GM23338 (cell line): ENCODE data around the gene ADAT3. TPM values are rescaled to one million over a fixed set of nuclear protein-coding genes. Genes with fewer than 3 reads are reported as not detected.
A peak's percentile ranks its signal among the peaks of the same experiment; 100 is the strongest.

Source experiments
- ATAC-seq: fragments of 200-7000 bp; cut with Tn5 transposase; 3 replicates; pipeline ENCODE4 v1.9.1; 2020
- DNase-seq: peaks from one replicate; pipeline ENCODE4 v3.0.0-alpha.2; 2015; ENCODE audit warnings: low spot score
- H2AFZ ChIP-seq: fragments of 200-600 bp; sonication (generic); 2 replicates; pipeline ENCODE4 v1.8.0; 2016; ENCODE audit warnings: antibody characterized with exemption, mild to moderate bottlenecking, moderate library complexity
- H3F3A ChIP-seq: fragments of 200-600 bp; sonication (generic); replicated peaks from 2 replicates; pipeline ENCODE4 v1.8.0; 2017; ENCODE audit warnings: antibody characterized with exemption, mixed run types, low read depth
- H3K27ac ChIP-seq: fragments of 200-600 bp; sonication (generic); 2 replicates; pipeline ENCODE4 v1.6.1; 2016; ENCODE audit warnings: low read depth
- H3K27me3 ChIP-seq: fragments of 200-600 bp; sonication (generic); 2 replicates; pipeline ENCODE4 v1.8.0; 2016; ENCODE audit warnings: mild to moderate bottlenecking, mixed run types, moderate library complexity; ENCODE audit not compliant: insufficient read depth
- H3K36me3 ChIP-seq: fragments of 200-600 bp; sonication (generic); 2 replicates; pipeline ENCODE4 v1.8.0; 2016; ENCODE audit warnings: mild to moderate bottlenecking; ENCODE audit not compliant: insufficient read depth
- H3K4me1 ChIP-seq: fragments of 200-600 bp; sonication (generic); 2 replicates; pipeline ENCODE4 v1.8.0; 2016; ENCODE audit warnings: mild to moderate bottlenecking, moderate library complexity; ENCODE audit not compliant: insufficient read depth
- H3K4me2 ChIP-seq: fragments of 200-600 bp; sonication (generic); 2 replicates; pipeline ENCODE4 v1.7.1; 2017; ENCODE audit warnings: mixed run types
- H3K4me3 ChIP-seq: fragments of 200-600 bp; sonication (generic); 2 replicates; pipeline ENCODE4 v1.6.1; 2016; ENCODE audit warnings: mixed run types
- H3K79me2 ChIP-seq: fragments of 200-600 bp; sonication (generic); replicated peaks from 2 replicates; pipeline ENCODE4 v1.8.0; 2017; ENCODE audit warnings: mild to moderate bottlenecking; ENCODE audit not compliant: insufficient read depth
- H3K9me2 ChIP-seq: fragments of 200-600 bp; sonication (generic); 2 replicates; pipeline ENCODE4 v1.8.0; 2017; ENCODE audit not compliant: insufficient read depth
- H4K20me1 ChIP-seq: fragments of 200-600 bp; sonication (generic); replicated peaks from 2 replicates; pipeline ENCODE4 v1.8.0; 2017; ENCODE audit warnings: mild to moderate bottlenecking; ENCODE audit not compliant: insufficient read depth
- H3K27ac Mint-ChIP-seq: 2 replicates; pipeline ENCODE4 v1.8.0; 2020; ENCODE audit warnings: inconsistent platforms, mild to moderate bottlenecking, moderate library complexity, mixed read lengths
- H3K27me3 Mint-ChIP-seq: 3 replicates; pipeline ENCODE4 v1.8.0; 2022; ENCODE audit warnings: low read depth, mild to moderate bottlenecking, moderate library complexity, mixed read lengths, inconsistent platforms; ENCODE audit not compliant: insufficient read depth, poor library complexity
- H3K36me3 Mint-ChIP-seq: 3 replicates; pipeline ENCODE4 v1.8.0; 2021; ENCODE audit warnings: low read depth, mild to moderate bottlenecking, inconsistent platforms, moderate library complexity, mixed read lengths
- H3K4me1 Mint-ChIP-seq: 3 replicates; pipeline ENCODE4 v1.8.0; 2020; ENCODE audit warnings: mild to moderate bottlenecking, inconsistent platforms, mixed read lengths
- H3K4me3 Mint-ChIP-seq: 3 replicates; pipeline ENCODE4 v1.8.0; 2021; ENCODE audit warnings: moderate library complexity, mild to moderate bottlenecking, inconsistent platforms, mixed read lengths
- H3K9me3 Mint-ChIP-seq: 3 replicates; pipeline ENCODE4 v1.8.0; 2020; ENCODE audit warnings: moderate library complexity, mild to moderate bottlenecking, inconsistent platforms, mixed read lengths
- ETS1 ChIP-seq: IDR thresholded peaks from 2 replicates; pipeline ENCODE4 v1.6.1; 2016; ENCODE audit warnings: antibody characterized with exemption
- EZH2 ChIP-seq: fragments of 200-600 bp; sonication (generic); IDR thresholded peaks from one replicate; pipeline ENCODE4 v1.8.0; 2017; ENCODE audit warnings: antibody characterized with exemption, mild to moderate bottlenecking, low read depth; ENCODE audit not compliant: unreplicated experiment
- JUNB ChIP-seq: IDR thresholded peaks from one replicate; pipeline ENCODE4 v1.6.1; 2016; ENCODE audit warnings: antibody characterized with exemption; ENCODE audit not compliant: unreplicated experiment
- POLR2AphosphoS5 ChIP-seq: IDR thresholded peaks from 2 replicates; pipeline ENCODE4 v1.6.1; 2016; ENCODE audit warnings: antibody characterized with exemption, low read depth
- STAT1 ChIP-seq: IDR thresholded peaks from one replicate; pipeline ENCODE4 v1.6.1; 2016; ENCODE audit warnings: antibody characterized with exemption; ENCODE audit not compliant: unreplicated experiment
- ZNF114 ChIP-seq: fragments of 250-450 bp; sonication (Bioruptor Pico); IDR thresholded peaks from 2 replicates; pipeline ENCODE4 v1.5.0; 2020; ENCODE audit warnings: mild to moderate bottlenecking, moderate library complexity
- ZNF331 ChIP-seq: fragments of 250-450 bp; sonication (Bioruptor Pico); IDR thresholded peaks from 2 replicates; pipeline ENCODE4 v1.5.0; 2020; ENCODE audit warnings: low read depth, mild to moderate bottlenecking, moderate library complexity
- ZNF462 ChIP-seq: fragments of 250-450 bp; sonication (Bioruptor Pico); IDR thresholded peaks from 2 replicates; pipeline ENCODE4 v1.5.0; 2020; ENCODE audit warnings: mild to moderate bottlenecking, moderate library complexity
- polyA plus RNA-seq: library from polyadenylated mRNA; unstranded; fragments of >200 nt; fragmentation: Nextera tagmentation; extraction: Ambion mirVana; gene quantifications from 2 replicates; pipeline ENCODE4 v1.2.1, GENCODE V29; 2016
- total RNA-seq: library from RNA; depleted of rRNA; stranded (reverse); fragments of >200 nt; shearing (Covaris generic); gene quantifications from 2 replicates; pipeline ENCODE4 v1.2.3, GENCODE V29; 2014
- TF ChIP-seq, protein P1 (sequence below): IDR thresholded peaks from one replicate; pipeline ENCODE4 v1.6.1; 2018; ENCODE audit warnings: antibody characterized with exemption; ENCODE audit not compliant: unreplicated experiment

The ADAT3 gene
- total and polyA plus RNA-seq, 2 experiments from 2014 or later = 7.9 to 12.4 TPM

- TF ChIP-seq ETS1 = no peak
- TF ChIP-seq JUNB = no peak
- TF ChIP-seq EZH2 = no peak
- TF ChIP-seq POLR2AphosphoS5 = no peak
Observed at GRCh38 chr19:1861599-1862031, 43.6 kb upstream of the ADAT3 start (continued).

- DNase-seq (no peak), ATAC-seq (no peak)
- Histone ChIP-seq H3K36me3 (no peaks in the 10 kb centered on the region), H3K4me3 (peak overlapping the region; percentile 94), H3K27ac (no peak overlapping the region), H4K20me1 (peaks cover 21% of the 10 kb centered on the region; the same call in 1 of the 2 replicates), H2AFZ (no peak overlapping the region), H3K27me3 (peaks cover 16% of the 10 kb centered on the region), H3F3A (0 out of 2 replicates have a peak, but pooled peaks cover 4% of the 10 kb centered on the region), H3K4me2 (peak overlapping the region; percentile 98), H3K4me1 (peaks cover 48% of the 10 kb centered on the region), H3K79me2 (peaks cover 51% of the 10 kb centered on the region), H3K9me2 (no peaks in the 10 kb centered on the region)
- TF ChIP-seq STAT1 = no peak
- TF ChIP-seq POLR2AphosphoS5 = no peak
- no peak for TF ChIP-seq JUNB
- no peak for TF ChIP-seq ZNF114 (CRISPR knock-in tag)
- TF ChIP-seq ZNF462 (CRISPR knock-in tag) = no peak
- TF ChIP-seq, protein P1, sequence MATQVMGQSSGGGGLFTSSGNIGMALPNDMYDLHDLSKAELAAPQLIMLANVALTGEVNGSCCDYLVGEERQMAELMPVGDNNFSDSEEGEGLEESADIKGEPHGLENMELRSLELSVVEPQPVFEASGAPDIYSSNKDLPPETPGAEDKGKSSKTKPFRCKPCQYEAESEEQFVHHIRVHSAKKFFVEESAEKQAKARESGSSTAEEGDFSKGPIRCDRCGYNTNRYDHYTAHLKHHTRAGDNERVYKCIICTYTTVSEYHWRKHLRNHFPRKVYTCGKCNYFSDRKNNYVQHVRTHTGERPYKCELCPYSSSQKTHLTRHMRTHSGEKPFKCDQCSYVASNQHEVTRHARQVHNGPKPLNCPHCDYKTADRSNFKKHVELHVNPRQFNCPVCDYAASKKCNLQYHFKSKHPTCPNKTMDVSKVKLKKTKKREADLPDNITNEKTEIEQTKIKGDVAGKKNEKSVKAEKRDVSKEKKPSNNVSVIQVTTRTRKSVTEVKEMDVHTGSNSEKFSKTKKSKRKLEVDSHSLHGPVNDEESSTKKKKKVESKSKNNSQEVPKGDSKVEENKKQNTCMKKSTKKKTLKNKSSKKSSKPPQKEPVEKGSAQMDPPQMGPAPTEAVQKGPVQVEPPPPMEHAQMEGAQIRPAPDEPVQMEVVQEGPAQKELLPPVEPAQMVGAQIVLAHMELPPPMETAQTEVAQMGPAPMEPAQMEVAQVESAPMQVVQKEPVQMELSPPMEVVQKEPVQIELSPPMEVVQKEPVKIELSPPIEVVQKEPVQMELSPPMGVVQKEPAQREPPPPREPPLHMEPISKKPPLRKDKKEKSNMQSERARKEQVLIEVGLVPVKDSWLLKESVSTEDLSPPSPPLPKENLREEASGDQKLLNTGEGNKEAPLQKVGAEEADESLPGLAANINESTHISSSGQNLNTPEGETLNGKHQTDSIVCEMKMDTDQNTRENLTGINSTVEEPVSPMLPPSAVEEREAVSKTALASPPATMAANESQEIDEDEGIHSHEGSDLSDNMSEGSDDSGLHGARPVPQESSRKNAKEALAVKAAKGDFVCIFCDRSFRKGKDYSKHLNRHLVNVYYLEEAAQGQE = no peak
- TF ChIP-seq ZNF331 (CRISPR knock-in tag) = no peak
- Mint-ChIP-seq H3K9me3 (no peaks in the 10 kb centered on the region), H3K27me3 (peaks cover 24% of the 10 kb centered on the region), H3K4me1 (peaks cover 34% of the 10 kb centered on the region; the same call in 2 of the 3 replicates), H3K4me3 (peak overlapping the region; percentile 90), H3K27ac (no peak overlapping the region), H3K36me3 (no peaks in the 10 kb centered on the region; the same call in 2 of the 3 replicates)
Observed at GRCh38 chr19:1862068-1862423, 43.2 kb upstream of the ADAT3 start.
